Upper lobe of right lung (tissue), 1 donor: ENCODE results near the gene LAMC3. TPM values are rescaled to one million over a fixed set of nuclear protein-coding genes. Genes with fewer than 3 reads are reported as not detected.

ENCODE experiments used
- ATAC-seq: fragments of 200-7000 bp; cut with Tn5 transposase; one replicate; pipeline ENCODE4 v1.9.1; 2020; ENCODE audit warnings: mild to moderate bottlenecking, moderate library complexity
- DNase-seq: peaks from one replicate; pipeline ENCODE4 v3.0.0-alpha.2; 2020
- H3K27ac ChIP-seq: fragments of 200-600 bp; one replicate; pipeline ENCODE4 v1.8.0; 2022
- H3K27me3 ChIP-seq: fragments of 200-600 bp; one replicate; pipeline ENCODE4 v1.8.0; 2022; ENCODE audit warnings: mild to moderate bottlenecking
- H3K36me3 ChIP-seq: fragments of 200-600 bp; one replicate; pipeline ENCODE4 v1.8.0; 2022
- H3K4me1 ChIP-seq: fragments of 200-600 bp; one replicate; pipeline ENCODE4 v1.8.0; 2022
- H3K4me3 ChIP-seq: fragments of 200-600 bp; one replicate; pipeline ENCODE4 v1.8.0; 2022; ENCODE audit warnings: mild to moderate bottlenecking
- H3K9me3 ChIP-seq: fragments of 200-600 bp; one replicate; pipeline ENCODE4 v1.8.0; 2022
- CTCF ChIP-seq: fragments of 200-600 bp; IDR thresholded peaks from one replicate; pipeline ENCODE4 v1.8.0; 2022; ENCODE audit warnings: antibody characterized with exemption
- intact Hi-C: fragments of 100-400 bp; cut with DNase I; formaldehyde crosslinking; loops from one replicate; pipeline ENCODE4 v1.11.0; 2022
- total RNA-seq: library from RNA; stranded (reverse); fragmentation: NEBNext Ultra II Directional; extraction: Animal tissue kit (Norgen Biotek cat#: 25700); gene quantifications from one replicate; pipeline ENCODE4 v1.2.1, GENCODE V29; 2021
- donor health status: DM: no; HTN: yes; CAD: no; lungs with severe emphysema.

LAMC3 gene
- total RNA-seq, 1 donor from 2014 or later, result 28.5 TPM

DNA sequence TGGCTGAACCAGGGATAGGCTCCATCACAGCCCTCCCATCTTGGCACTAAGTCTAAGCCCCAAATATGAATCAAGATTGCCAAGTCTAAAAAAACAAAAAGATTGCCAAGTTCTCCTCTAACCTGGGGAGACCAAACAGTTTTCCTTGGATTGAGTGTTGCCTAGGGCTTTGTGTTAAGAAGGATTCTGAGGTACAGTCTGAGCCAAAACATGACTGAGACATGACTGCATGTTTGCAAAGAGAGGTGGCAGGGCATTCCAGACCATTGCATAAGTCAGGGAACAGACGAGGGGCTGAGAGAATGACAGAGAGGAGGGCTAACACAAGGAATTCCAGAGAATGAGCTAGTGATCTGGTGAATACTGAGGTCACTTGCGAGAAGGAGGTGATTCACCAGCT lies 11.4 kb downstream of the LAMC3 start:
- Histone ChIP-seq H3K9me3 (no peaks in the 10 kb centered on the region), H3K27ac (peak overlapping the region; percentile 61), H3K4me1 (no peaks in the 10 kb centered on the region), H3K36me3 (no peaks in the 10 kb centered on the region), H3K4me3 (no peak overlapping the region), H3K27me3 (peaks cover 22% of the 10 kb centered on the region)
- no peak for ATAC-seq
- DNase-seq, result no peak
- no peak for TF ChIP-seq CTCF
- intact Hi-C loops, result no loop called here

- no peak for DNase-seq
- H3K27ac ChIP-seq, result peak overlapping the region; percentile 61
- ATAC-seq, result no peak
These were observed 11.9 kb downstream of the LAMC3 start for GRCh38 chr9:131020862-131021261.

GRCh38 chr9:131021785-131022184 lies 12.8 kb downstream of the LAMC3 start:
- Histone ChIP-seq H3K4me3 (no peak overlapping the region), H3K9me3 (no peaks in the 10 kb centered on the region), H3K27ac (no peak overlapping the region), H3K36me3 (no peaks in the 10 kb centered on the region), H3K4me1 (no peaks in the 10 kb centered on the region), H3K27me3 (peaks cover 14% of the 10 kb centered on the region)
- TF ChIP-seq CTCF, result no peak
- intact Hi-C loops, result no loop called here
- DNase-seq (no peak), ATAC-seq (no peak)

More at GRCh38 chr9:131020862-131021261, 11.9 kb downstream of the LAMC3 start:
- Histone ChIP-seq H3K27me3 (peaks cover 21% of the 10 kb centered on the region), H3K4me1 (no peaks in the 10 kb centered on the region), H3K4me3 (no peak overlapping the region), H3K36me3 (no peaks in the 10 kb centered on the region), H3K9me3 (no peaks in the 10 kb centered on the region)
- intact Hi-C loops, result no loop called here
- no peak for TF ChIP-seq CTCF

GRCh38 chr9:131024978-131025868 lies 16.2 kb downstream of the LAMC3 start:
- Histone ChIP-seq H3K27ac (no peak overlapping the region), H3K36me3 (no peaks in the 10 kb centered on the region), H3K9me3 (no peaks in the 10 kb centered on the region), H3K4me1 (no peaks in the 10 kb centered on the region), H3K4me3 (no peak overlapping the region), H3K27me3 (no peaks in the 10 kb centered on the region)
- intact Hi-C loops, result no loop called here
- ATAC-seq (no peak), DNase-seq (no peak)
- TF ChIP-seq CTCF, result no peak

GRCh38 chr9:131025953-131026858 lies 17.2 kb downstream of the LAMC3 start:
- H3K36me3 ChIP-seq, result no peaks in the 10 kb centered on the region
- DNase-seq (no peak), ATAC-seq (no peak)
- H3K4me1 ChIP-seq, result no peaks in the 10 kb centered on the region
- no peaks in the 10 kb centered on the region for H3K27me3 ChIP-seq
- no peak overlapping the region for H3K4me3 ChIP-seq
- no peak for TF ChIP-seq CTCF
- intact Hi-C loops, result no loop called here
- H3K9me3 ChIP-seq, result no peaks in the 10 kb centered on the region
- no peak overlapping the region for H3K27ac ChIP-seq
